LHCN-M2 (cell line): Measurements from ENCODE around the gene KCNK1. TPM values are rescaled to one million over a fixed set of nuclear protein-coding genes. Genes with fewer than 3 reads are reported as not detected.
"Not testable (repeated sequence)": the region's sequence is repeated elsewhere in the genome, so short reads cannot be mapped to it uniquely, and the experiment has no call there.

Experiments used
- DNase-seq: peaks from one replicate; pipeline ENCODE4 v3.0.0-alpha.2; 2012; ENCODE audit warnings: low read depth
- total RNA-seq: library from RNA; depleted of rRNA; stranded (reverse); fragments of >200 nt; gene quantifications from 2 replicates; pipeline ENCODE4 v1.2.3, GENCODE V29; 2014

Gene KCNK1
- total RNA-seq, 1 experiment from 2014 or later, result not detected

DNA sequence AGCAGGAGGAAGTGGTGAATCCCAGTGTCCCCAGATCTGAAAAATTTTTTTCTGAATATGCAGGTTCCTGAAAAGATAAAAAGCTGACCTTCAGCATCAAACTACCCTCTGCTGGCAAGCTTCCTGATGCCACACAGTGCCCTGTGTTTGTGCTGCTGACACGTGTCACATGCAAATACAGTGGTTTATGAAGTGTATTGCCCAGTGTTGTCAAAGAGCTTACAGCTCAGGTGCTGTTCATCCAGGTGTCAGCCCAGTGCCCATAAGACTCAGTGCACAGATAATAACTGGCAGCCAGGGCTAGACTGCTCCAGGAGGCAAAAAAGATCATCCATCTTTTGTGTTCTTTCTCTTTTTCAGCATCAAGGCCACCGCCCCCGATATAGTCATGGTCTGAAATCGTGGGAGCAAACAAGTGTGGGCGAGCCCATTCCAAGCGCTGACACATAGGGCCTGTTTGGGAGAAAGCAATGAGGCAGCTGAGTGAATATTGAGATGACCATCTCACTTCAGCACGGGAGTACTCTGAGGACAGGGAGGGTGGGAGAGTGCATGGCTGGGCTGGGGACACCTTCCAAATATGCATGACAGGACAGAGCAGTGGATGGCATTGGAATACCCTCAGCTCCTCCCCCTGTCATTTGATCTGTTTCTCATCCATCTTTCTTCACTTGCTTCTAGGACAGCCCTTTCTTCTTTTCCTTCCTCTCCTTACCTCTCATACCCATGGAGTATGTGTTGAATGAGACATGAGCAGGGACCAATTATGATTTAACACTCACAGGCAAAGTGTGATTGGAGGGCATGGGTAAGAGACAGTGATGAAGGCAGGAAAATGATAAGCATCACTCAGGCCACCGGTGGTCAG is 6.4 kb upstream of the KCNK1 start:
- no peak for DNase-seq

DNA sequence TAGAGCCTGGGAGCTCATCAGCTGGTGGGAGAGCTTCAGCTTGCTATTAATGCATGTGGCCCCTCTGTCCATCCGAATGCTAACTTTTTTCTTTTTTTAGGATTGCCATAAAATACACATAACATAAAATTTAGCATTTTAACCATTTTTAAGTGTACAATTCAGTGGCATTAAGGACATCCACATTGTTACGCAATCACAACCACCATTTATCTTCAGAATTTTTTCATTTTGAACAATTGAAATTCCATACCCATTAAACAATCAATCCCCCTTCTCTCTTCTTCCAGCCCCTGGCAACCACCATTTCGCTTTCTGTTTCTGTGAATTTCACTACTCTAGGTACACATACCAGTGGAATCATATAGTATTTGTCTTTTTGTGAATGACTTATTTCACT is 4.9 kb upstream of the KCNK1 start:
- no peak for DNase-seq

DNA sequence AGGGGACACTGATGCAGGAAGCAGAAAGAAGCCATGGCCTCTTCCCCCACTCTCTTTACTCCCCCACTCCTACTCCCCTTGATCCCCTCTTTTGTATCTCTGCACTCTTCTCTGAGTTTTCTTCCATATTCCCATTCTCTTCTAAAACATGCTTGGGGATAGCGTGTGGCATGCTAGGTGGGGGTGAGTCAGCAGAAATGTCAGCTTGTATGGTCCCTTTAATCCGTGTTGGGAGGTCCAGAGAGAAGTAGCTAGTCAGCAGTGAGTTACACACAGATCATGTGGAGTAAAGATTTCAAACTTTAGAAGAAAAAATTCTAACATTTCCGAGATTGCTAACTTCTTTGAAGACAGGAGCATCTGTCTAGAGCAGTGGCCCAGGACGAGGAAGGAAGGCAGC is 4.0 kb upstream of the KCNK1 start:
- no peak for DNase-seq

DNA sequence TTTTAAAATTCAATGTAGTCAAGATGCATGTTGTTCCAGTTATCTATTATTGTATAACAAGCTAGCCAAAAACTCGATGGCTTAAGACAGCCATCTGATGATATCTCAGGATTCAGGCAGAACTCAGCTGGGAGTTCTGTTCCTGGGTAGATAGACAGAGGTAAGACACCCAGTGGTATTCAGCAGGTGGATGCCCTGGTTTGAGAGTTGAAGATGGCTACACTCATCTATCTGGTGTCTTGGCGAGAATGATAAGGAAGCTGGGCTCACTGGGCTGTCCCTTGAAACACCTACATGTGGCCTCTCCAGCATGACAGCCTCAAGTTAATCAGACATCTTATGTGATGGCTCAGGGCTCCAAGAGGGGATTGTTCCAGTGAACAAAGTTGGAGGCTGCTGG is 3.3 kb upstream of the KCNK1 start:
- DNase-seq, result no peak

DNA sequence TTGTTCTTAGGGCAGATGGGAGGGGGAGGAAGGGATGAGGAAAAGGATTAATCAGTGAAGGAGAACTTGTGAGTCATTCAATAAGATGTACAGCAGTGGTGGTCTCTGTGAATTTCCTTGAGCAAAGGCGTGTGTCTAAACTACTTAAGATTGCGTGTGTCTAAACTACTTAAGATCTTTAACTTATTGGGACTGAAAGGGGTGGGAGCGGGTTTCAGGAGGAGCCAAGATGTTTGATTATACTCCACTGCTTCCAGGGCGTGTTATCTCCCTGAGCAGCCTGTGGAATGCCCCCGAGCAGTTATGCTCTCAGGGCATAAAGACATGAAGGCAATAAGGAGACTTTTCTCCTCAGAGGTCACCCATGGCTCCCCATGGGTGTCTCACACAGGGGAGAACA is 2.5 kb upstream of the KCNK1 start:
- DNase-seq, result not testable (repeated sequence)

DNA sequence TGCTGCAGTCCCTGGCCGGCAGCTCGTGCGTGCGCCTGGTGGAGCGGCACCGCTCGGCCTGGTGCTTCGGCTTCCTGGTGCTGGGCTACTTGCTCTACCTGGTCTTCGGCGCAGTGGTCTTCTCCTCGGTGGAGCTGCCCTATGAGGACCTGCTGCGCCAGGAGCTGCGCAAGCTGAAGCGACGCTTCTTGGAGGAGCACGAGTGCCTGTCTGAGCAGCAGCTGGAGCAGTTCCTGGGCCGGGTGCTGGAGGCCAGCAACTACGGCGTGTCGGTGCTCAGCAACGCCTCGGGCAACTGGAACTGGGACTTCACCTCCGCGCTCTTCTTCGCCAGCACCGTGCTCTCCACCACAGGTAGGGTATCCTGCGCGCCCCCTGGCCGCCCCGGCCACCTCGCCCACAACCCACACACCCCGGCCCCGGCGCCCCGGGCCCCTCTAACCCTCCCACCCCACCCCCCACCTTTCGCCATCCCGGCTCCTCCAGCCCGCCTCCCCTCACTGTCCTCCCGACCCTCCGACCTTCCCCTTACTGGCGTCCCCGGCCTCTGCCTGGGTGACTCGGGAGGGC is 352 bp downstream of the KCNK1 start:
- DNase-seq, result no peak

DNA sequence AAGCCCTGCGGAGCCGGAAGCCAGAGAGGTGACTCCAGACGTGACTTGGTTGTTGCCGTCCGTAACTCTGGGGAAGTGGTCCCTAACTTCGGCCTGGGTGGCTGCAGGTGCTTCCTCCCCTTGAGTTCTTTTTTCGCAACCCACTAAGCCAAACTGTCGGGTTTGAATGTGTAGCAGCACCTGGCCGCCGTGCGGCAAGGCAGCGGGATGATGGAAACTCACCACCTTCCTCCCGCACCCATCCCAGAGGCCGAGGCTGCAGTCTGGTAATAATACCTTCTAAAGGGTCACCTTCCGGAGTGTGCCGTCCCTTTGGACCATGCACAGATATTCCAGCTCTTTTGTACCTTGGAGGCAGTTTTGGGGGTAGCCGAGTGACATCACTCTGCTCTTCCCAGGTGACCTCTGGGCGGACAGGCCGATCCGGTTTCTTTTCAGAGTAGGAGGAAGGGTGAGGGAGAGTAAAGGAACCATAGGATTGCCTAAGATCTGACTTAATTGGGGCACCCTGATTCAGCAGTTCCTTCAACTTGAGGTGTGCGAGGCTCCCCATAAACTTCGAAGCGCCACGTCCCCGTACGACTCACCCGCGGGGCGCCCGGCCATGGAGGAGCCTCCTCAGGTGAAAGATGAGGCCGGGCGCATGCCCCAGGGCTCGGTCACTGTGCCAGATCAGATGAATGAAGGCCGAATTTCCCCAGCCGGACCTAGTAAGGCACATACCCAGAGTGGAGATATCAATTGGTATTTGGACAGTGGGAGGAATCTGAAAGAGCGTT is 1.0 kb downstream of the KCNK1 start:
- DNase-seq, result no peak

DNA sequence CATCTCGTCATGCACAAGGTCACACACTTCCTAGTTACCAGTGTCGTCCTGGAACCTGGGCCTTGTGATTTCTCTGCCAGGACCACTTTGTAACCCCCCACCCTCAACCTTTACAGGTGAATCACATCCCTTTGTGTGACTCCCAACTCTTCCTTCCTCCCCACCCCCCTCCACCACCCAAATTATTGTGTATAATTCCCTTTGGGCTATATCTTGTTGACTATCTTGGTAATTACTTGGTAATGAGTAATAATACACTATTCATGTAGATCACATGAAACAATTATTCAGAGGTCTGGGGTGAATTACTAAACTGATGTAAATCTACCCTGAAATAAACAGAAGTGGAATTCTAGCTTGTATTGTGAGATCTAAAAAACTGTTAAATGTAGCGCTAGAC is 1.7 kb downstream of the KCNK1 start:
- no peak for DNase-seq

DNA sequence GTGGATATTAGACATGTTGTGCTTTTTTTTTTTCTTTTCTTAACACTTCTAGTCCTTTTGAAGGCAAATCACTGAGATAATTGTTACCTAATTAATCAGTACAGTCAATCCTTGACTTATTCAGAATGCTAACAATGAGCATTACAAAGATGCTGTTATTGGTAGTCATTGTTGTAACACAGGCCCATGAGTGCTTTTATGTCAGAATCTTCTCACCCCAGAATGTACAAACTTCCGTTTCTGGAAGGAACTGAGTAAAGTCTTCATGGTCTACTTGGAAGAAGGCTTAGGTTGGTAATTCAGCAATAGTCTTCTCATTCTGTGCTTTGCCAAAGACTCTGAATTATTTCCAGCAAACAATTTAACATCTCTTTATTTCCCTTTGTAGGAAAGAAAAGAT is 3.1 kb downstream of the KCNK1 start:
- DNase-seq, result no peak

DNA sequence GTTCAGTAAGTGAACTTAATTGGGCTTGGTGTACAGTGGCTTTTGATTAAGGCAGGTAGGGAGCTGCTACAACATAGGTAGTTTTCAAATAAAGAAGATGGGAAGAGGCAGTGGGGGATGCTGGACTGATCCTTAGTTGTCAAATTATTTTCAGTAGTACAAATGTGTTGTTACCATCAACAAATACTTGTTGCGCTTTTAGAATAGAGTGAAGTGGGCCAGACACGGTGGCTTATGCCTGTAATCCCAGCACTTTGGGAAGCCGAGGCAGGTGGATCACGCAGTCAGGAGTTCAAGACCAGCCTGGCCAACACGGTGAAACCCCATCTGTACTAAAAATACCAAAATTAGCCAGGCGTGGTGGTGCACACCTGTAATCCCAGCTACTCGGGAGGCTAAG is 5.5 kb downstream of the KCNK1 start:
- not testable (repeated sequence) for DNase-seq

DNA sequence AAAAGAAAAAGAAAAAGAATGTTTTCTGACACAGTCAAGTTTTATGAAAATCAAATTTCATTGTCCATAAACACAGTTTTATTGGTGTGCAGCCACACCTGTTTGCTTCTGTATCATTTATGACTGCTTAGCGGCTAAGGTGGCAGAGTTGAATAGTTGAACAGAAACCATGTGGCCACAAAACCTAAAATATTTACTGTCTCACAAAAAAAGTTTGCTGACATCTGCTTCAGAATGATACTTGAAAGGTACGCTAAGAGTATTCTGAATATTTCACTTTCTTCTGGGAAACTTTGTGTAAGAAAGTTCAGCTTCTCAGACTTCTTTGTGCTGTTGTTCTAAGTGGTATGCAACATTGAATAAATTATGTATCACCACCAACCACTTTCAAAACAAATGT is 6.2 kb downstream of the KCNK1 start:
- no peak for DNase-seq

DNA sequence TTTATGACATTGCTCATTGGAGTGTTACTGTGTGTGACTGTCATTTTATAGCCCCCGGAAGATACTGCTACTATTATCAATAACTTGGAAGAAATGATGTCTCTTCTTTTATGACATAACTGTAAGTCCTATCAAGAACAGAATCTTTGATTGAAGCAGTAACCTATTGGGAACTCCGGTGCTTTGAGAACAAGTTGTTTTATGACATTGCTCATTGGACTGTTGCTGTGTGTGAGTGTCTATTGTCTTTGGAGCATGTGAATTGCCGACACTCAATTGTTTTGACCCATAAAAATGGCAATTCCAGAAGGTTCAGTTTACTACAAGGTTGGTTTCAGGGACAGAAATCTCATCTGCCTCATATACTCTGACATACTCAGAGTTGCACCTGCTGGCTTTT is 8.0 kb downstream of the KCNK1 start:
- DNase-seq, result no peak

DNA sequence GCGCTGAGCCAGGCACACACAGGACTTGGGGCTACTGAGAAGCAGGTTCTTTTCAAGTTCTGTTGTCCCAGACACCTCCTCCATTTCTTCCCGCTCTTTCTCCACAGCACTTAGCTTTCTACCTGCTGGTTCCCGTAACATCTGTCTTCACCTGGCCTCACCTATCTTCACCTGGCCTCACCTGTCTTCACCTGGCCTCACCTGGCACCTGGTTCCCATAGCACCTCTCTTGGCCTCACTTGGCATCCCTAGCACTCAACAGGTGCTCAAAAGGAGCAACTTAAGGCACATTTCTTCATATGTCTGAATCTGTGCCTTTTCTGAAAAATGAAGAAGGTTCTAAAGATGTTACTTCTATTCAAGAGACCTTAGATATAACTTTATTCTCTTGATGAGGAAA is 10.4 kb downstream of the KCNK1 start:
- no peak for DNase-seq

DNA sequence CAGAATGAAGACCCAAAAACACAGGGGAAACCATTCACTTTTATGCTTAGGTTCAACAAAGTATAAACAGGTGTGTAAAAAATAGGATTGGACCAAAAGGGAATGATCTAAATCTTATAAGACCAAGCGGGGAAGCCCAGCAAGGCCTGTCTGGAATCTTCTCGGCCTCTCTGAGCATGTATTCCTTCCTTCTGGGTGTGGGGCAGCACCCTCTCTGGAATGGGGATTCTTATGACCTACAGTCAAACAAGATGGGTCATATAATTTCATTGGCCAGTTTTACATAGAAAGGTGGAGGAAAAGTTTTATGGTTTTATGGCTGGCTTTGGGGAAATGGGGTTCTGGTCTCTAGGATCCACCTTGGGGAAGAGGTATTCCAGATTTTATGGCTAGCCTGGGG is 11.2 kb downstream of the KCNK1 start:
- DNase-seq, result no peak

DNA sequence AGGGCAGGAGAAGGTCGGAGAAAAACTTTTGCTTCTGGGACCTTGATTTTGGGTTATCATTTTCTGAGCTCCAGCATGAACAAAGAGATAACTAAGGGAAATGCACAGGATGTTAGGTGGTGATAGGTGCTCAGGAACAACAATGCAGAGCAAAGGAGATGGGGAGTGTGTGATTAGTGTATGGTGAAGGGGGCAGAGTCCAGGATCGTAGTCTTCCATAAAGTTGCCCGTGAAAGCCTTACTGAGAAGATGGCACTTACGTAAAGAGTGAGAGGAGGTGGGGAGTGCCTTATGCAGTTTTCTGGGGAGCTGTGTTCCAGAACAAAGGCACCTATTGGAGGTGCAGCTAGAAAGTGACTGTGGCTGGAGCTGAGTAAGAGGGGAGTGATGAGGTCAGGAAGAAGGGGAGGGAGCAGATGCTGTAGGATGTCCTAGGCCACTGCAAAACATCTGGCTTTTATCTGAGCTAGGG is 11.6 kb downstream of the KCNK1 start:
- DNase-seq, result no peak

DNA sequence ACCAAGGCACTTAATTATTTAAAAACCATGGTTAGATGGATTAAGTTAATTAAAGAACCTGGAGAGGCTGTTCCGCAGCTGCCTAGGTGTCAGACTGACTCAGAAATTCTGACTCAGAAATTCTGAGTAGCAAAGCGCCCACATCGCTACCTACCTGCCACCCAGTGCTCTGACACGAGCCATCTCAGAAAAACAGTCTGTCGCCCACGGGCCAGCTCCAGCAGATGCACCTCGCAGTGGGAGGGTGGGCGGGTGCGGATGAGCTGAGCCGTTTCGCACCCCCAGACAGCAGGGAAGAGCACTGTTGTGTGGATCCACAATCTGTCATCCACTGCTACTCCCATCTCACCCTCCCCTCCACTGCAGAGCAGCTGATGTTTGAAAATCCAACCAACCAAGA is 13.5 kb downstream of the KCNK1 start:
- DNase-seq, result no peak

DNA sequence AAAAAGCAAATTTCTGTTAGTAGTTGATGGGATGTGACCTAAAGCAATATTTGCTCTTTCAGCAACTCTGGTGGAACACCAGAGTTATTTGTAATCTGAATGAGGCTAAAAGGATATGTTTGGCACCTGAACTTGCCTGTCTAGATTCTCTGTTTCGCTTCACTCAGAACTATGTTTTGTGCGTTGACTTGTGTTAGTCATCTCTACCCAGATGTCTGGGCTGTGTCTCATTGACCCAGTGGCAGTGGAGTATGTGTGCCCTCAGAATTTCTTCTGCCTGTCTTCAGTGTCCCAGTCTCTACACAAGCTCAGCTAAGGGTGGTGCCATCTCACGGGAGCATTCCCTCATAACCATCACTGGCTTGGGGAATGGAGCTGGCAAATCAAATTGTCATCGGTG is 13.9 kb downstream of the KCNK1 start:
- no peak for DNase-seq

DNA sequence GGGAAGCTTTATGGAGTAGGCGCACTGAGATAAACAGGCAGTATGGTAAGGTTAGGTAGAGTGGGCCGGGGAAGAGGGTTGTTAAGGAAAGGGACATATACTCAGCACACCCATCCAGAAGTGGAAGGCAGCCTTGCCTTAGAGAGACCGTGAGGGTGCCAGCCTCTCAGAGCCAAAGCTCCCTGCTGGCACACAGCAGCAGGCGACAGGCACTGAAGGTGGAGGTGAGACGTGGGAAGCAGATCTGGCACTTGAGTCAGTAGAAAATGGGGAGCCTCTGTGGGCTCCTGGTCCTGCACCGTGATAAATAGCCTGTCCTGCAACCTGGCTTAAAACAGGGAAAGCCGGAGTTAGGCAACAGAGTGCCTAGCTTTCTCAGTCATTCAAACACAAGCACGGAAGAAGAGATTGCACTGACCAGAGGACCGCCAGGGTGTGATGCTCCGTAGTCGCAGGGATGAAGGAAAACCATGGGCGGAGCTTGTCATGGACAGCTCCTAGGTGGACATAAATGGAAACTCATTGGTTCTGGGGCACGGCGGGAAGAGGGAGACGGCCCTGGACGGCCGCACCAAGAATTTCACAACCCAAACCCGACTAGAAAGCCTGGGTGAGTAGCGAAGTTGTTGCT is 15.5 kb downstream of the KCNK1 start:
- no peak for DNase-seq

DNA sequence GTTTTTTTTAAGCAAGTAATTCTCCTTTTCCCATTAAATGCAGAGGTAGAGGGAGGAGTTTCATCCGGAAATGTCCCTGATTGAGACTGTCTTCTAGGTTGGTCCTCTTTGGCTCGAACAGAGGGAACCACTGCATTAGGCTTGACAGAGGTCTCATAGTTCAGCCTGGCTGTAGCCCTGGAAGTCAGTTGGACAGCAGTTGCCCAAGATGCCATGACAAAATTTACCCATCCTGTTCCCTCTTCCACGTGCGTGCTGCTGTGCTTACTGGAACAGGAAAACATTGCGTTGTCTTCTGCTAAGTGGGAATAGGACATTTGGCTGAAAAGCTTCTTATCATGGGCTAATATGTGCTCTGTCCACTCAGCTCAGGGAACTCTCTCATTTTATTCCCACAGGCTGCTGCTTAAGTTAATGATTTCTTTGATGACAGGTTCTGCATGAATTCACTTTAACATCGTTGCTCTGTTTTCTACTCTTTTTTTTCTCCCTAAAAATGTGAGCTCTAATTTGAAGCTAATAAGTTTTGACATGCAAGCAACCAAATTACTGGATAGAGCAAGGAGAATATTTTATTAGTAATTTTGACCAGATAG is 18.0 kb downstream of the KCNK1 start:
- no peak for DNase-seq

DNA sequence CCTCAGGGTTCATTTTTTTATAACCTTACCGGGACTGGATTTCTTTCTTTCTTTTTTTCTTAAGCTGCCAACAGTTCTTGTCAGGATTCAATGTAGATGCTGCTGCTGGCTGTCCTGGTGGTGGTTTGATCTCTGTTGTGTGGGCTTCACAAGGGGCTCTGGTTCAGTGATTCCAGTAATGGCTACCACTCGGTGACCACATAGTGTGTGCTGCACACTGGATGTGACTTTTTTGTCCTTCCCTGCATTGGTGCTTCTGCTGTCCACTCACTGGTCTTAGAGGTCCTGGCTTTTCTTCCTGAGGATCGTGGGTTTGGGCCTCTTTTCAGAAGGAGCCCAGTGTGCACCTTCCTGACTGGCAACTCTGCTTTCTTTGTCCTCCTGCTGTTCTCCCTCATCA is 18.5 kb downstream of the KCNK1 start:
- no peak for DNase-seq

DNA sequence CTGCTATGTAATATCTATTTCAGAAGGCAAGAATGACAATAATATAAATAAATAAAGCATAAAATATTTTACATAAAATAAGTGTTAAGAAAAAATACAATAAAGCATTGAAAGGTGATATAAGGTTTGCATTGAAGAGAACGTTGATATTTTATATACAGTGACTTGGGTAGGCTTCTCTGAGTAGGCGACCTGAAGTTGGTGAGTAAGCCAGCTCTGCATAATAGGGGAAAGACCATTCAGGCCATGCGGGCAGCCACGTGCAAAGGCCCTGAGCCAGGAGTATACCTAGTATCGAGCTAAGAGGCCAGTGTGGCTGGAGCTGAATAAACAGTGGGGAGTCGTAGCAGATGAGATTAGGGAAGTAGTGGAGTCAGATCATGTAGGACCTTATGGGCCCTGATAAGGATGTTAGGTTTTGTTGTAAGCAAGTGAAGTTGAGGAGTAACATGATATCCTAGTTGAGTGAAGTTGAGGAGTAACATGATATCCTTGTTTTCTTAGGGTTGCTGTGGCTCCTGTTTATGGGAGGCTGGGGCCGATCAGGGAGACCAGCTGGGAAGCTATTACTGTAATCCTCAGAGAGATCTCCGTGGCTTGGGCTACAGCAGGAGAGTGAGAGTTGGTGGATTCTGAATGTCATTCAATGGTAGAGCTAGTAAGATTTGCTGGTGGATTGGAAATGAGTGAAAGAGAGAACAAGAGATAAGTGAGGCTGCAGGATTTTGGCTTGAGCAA is 22.0 kb downstream of the KCNK1 start:
- DNase-seq, result no peak
